Esophagus muscularis mucosa (tissue), 3 donors: ENCODE data around the gene LCN6.

Experiments
- CTCF ChIP-seq, 3 experiments: fragments of 200-600 bp in 2 of 3; fragments of 450-650 bp in 1 of 3; sonication (generic) in 2 of 3; IDR thresholded peaks; one replicate each; pipeline ENCODE4 v1.5.1; 2017 to 2019; ENCODE audit warnings: antibody characterized with exemption in 3 of 3, mild to moderate bottlenecking in 2 of 3, moderate library complexity in 1 of 3
- POLR2A ChIP-seq: fragments of 450-650 bp; IDR thresholded peaks from one replicate; pipeline ENCODE4 v1.6.1; 2017; ENCODE audit warnings: antibody characterized with exemption, moderate library complexity, mild to moderate bottlenecking, low read depth

DNA sequence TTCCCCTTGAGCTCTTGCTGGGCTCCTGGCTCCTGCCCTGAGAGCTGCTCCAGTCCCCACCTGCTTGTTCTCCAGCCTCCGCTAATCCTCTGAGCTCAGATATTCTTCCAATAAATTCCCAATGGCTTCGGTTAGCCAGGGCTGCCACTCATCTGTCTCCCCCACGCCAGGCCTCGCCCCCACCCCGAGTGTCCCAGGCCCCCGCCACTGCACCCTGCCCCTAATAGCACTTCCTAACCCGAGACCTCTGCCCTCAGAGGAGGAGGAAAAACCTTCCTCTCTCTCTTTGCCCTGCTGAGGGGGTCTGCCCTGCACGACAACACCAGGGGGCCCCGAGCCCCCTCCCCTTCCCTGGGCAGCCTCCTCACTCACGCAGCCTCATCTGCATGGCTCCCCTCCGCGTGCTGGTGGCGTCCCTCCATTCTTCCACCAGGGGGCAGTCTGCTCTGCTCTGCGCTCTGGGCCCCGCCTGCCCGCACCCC lies 21.4 kb upstream of the LCN6 start:
- peak; percentile 18 to 64 (median 42) for TF ChIP-seq CTCF (IDR thresholded peaks at IDR 0.05)
- no peak for TF ChIP-seq POLR2A
